CD4-positive, alpha-beta T cell treated with Interleukin-4 for 4 hours (primary cell): Measurements from ENCODE around the gene TAOK3.
A peak's percentile ranks its signal among the peaks of the same experiment; 100 is the strongest.

Source experiments
- DNase-seq: peaks from one replicate; pipeline ENCODE4 v3.0.0-alpha.2; 2020

The TAOK3 gene

GRCh38 chr12:118126119-118126757, 246.5 kb downstream of the TAOK3 start:
- DNase-seq = no peak

GRCh38 chr12:118125743-118126118, 247.0 kb downstream of the TAOK3 start:
- no peak for DNase-seq

GRCh38 chr12:118124333-118124874, 248.3 kb downstream of the TAOK3 start:
- no peak for DNase-seq

GRCh38 chr12:118122264-118122663, 250.4 kb downstream of the TAOK3 start:
- DNase-seq = no peak

- peak; percentile 63 for DNase-seq
Observed at GRCh38 chr12:118120579-118121363, 251.9 kb downstream of the TAOK3 start.

- no peak for DNase-seq
Observed at GRCh38 chr12:118119449-118119879, 253.2 kb downstream of the TAOK3 start.

GRCh38 chr12:118109088-118109487, 263.6 kb downstream of the TAOK3 start:
- no peak for DNase-seq

GRCh38 chr12:118107694-118108093, 265.0 kb downstream of the TAOK3 start:
- no peak for DNase-seq

- no peak for DNase-seq
Observed at GRCh38 chr12:118107011-118107410, 265.7 kb downstream of the TAOK3 start.

GRCh38 chr12:118103601-118104382, 268.9 kb downstream of the TAOK3 start, which contains the start of gene VSIG10:
Gene VSIG10, minus strand, starts transcription at chr12:118104011. Its CDS starts 340 bp downstream, at chr12:118103671.
- DNase-seq = no peak

GRCh38 chr12:118103201-118103600, 269.5 kb downstream of the TAOK3 start:
- no peak for DNase-seq

GRCh38 chr12:118102609-118103008, 270.1 kb downstream of the TAOK3 start:
- no peak for DNase-seq

GRCh38 chr12:118102070-118102469, 270.6 kb downstream of the TAOK3 start:
- DNase-seq = no peak

- DNase-seq = no peak
Observed at GRCh38 chr12:118101051-118101450, 271.7 kb downstream of the TAOK3 start.
